ENCODE results near the gene SNX7. TPM values are rescaled to one million over a fixed set of nuclear protein-coding genes. Genes with fewer than 3 reads are reported as not detected.

SNX7 gene, protein sequence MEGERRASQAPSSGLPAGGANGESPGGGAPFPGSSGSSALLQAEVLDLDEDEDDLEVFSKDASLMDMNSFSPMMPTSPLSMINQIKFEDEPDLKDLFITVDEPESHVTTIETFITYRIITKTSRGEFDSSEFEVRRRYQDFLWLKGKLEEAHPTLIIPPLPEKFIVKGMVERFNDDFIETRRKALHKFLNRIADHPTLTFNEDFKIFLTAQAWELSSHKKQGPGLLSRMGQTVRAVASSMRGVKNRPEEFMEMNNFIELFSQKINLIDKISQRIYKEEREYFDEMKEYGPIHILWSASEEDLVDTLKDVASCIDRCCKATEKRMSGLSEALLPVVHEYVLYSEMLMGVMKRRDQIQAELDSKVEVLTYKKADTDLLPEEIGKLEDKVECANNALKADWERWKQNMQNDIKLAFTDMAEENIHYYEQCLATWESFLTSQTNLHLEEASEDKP
- not detected in 2 replicates for total RNA-seq (2011; cell fraction: chromatin; rRNA removed; ENCODE audit: low replicate concordance)
- total RNA-seq (2011; cell fraction: nucleolus; rRNA removed), result not detected in 2 replicates
- not detected in 2 replicates for total RNA-seq (2011; cell fraction: nucleoplasm; rRNA removed)
- total RNA-seq (2014; rRNA removed) (not detected in 2 replicates), total RNA-seq (2014; rRNA removed; fragmentation: Illumina TruSeq; extraction: Trizol) (not detected in 2 replicates), total RNA-seq (2015; rRNA removed; fragmentation: Illumina TruSeq; extraction: Trizol) (not detected in 2 replicates), total RNA-seq (2021) (0.09 and 0.13 TPM in 2 replicates), polyA plus RNA-seq (2011; rRNA removed) (not detected in 2 replicates), polyA plus RNA-seq (2014; fragmentation: Illumina TruSeq; extraction: Trizol) (not detected in 2 replicates), polyA plus RNA-seq (2014; fragmentation: Nextera tagmentation; extraction: Ambion mirVana) (not detected), polyA plus RNA-seq (2014; rRNA removed) (not detected in 2 replicates), polyA minus RNA-seq (2011; rRNA and poly(A)+ RNA removed) (not detected in 2 replicates), Bru-seq, nascent RNA (percentile 9 among the genes with signal in this experiment), BruChase-seq, experiment 1, labeled RNA remaining after a 2-hour chase (percentile 9 among the genes with signal in this experiment), BruChase-seq, experiment 2, labeled RNA remaining after a 6-hour chase (percentile 5 among the genes with signal in this experiment)
- polyA plus RNA-seq (2011; cell fraction: cytosol; rRNA removed), result not detected in 2 replicates
- polyA plus RNA-seq (2011; cell fraction: nucleus; rRNA removed), result not detected in 2 replicates
- not detected in 2 replicates for polyA plus RNA-seq (2012)
- polyA minus RNA-seq (2011; cell fraction: cytosol; rRNA and poly(A)+ RNA removed), result not detected in 2 replicates
- not detected in 2 replicates for polyA minus RNA-seq (2011; cell fraction: nucleus; rRNA and poly(A)+ RNA removed)
- long read RNA-seq, experiment 1, partial matches to known transcripts, result 0 of 1 reads
- long read RNA-seq, experiment 1, other reads (novel, unspliced or antisense), result 0 of 1 reads
- long read RNA-seq, experiment 2, result 0 reads
- long read RNA-seq, experiment 3, result 0 reads

DNA sequence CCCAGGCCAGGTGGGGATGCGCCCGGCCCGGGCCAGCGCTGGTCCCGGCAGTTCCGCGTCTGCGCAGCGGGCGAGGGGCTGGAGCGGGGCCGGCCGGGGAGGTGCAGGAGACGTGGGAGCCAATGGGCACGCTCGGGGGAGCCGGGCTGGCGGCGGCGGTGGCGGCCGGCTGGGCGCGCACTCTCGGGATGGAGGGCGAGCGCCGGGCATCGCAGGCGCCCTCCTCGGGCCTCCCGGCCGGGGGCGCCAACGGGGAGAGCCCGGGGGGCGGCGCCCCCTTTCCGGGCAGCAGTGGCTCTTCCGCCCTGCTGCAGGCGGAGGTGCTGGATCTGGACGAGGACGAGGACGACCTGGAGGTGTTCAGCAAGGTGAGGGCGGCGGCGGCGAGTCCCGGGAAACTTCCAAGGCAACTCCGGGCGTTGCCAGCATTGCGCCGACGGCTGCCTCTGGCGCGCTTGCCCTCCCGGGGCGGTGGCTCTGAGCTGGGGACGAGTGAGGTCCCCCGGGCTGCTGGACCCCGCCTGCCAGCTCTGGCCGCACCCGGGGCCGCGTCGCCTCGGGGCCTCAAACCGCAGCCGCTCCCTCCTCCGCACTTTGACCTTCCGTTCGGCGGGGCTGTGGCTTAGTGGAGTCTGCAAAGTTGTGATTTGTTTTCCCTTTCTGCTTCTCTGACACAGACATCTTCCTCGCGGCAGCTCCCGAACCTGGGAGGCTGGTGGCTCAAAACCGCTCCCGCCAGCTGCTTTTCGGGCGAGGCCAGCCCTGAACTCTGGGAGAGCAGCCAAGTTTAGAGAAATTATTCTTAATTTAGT lies at the start of gene SNX7:
TSS of gene SNX7 (plus strand) at position 178 of the 812 bp plus-strand sequence. CDS start at position 189, 11 bp downstream.
- no peak within 1 kb of the TSS for H3K4me3 ChIP-seq
- H3K36me3 ChIP-seq (ENCODE audit: control insufficient read depth, insufficient read depth, low read length), result no peaks in the 10 kb centered on the region
- H4K20me1 ChIP-seq (replicated peaks; ENCODE audit: control insufficient read depth, insufficient read depth, low read length), result no peaks in the 10 kb centered on the region
- ChIA-PET CTCF (ENCODE audit: low intra/inter-chr PET ratio) (no interaction called here), POLR2A (no interaction called here)
- intact Hi-C loops (cut with micrococcal nuclease), result no loop called here
- no peaks in the 10 kb centered on the region for H3K9me3 ChIP-seq (replicated peaks; ENCODE audit: control insufficient read depth, insufficient read depth, low read depth, low read length)
- 2% methylated on average over 51 of the region's 80 CpGs for WGBS (ENCODE audit: insufficient coverage, low coverage, missing lambda C conversion rate)
- no peak for FAIRE-seq
- DNase-seq (ENCODE audit: extremely low read depth in 1 of 4, low spot score in 3 of 4), result peak in 1 of 4 experiments; percentile 2
- no peak within 1 kb of the TSS for H2AFZ ChIP-seq (ENCODE audit: low read depth, low read length)
- no peaks in the 10 kb centered on the region for H3K79me2 ChIP-seq (ENCODE audit: control insufficient read depth, insufficient read depth, low read length)
- H3K27me3 ChIP-seq (ENCODE audit: control insufficient read depth in 2 of 2, insufficient read depth in 2 of 2, low read length in 2 of 2), result no peaks in the 10 kb centered on the region
- peaks cover 0 to 9% of the 10 kb centered on the region in 2 experiments; a peak in 2 of 5 replicates for H3K4me1 ChIP-seq (replicated peaks in 1 of 2; ENCODE audit: control insufficient read depth in 2 of 2, insufficient read depth in 2 of 2, low read length in 2 of 2)
- H3K4me2 ChIP-seq (ENCODE audit: insufficient read depth, low read length), result no peak within 1 kb of the TSS
- TF ChIP-seq ZKSCAN3 (CRISPR knock-in tag; IDR thresholded peaks at IDR 0.05), result no peak
- no peak for TF ChIP-seq BMI1 (IDR thresholded peaks at IDR 0.05; ENCODE audit: low read length)
- TF ChIP-seq, protein P1, sequence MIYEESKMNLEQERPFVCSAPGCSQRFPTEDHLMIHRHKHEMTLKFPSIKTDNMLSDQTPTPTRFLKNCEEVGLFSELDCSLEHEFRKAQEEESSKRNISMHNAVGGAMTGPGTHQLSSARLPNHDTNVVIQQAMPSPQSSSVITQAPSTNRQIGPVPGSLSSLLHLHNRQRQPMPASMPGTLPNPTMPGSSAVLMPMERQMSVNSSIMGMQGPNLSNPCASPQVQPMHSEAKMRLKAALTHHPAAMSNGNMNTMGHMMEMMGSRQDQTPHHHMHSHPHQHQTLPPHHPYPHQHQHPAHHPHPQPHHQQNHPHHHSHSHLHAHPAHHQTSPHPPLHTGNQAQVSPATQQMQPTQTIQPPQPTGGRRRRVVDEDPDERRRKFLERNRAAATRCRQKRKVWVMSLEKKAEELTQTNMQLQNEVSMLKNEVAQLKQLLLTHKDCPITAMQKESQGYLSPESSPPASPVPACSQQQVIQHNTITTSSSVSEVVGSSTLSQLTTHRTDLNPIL (CRISPR knock-in tag; IDR thresholded peaks at IDR 0.05), result no peak
- no peak for TF ChIP-seq ATF7 (IDR thresholded peaks at IDR 0.05)
- no peak for TF ChIP-seq ZNF785 (CRISPR knock-in tag; IDR thresholded peaks at IDR 0.05)
- TF ChIP-seq ZZZ3 (IDR thresholded peaks at IDR 0.05), result no peak
- TF ChIP-seq CREM (IDR thresholded peaks at IDR 0.05; ENCODE audit: low read depth), result no peak
- no peak for TF ChIP-seq FIP1L1 (IDR thresholded peaks at IDR 0.05; ENCODE audit: low read depth, low read length, poor library complexity, severe bottlenecking)
- TF ChIP-seq HDAC8 (tag; IDR thresholded peaks at IDR 0.05), result no peak
- TF ChIP-seq MECOM (CRISPR knock-in tag; IDR thresholded peaks at IDR 0.05), result no peak
- no peak for TF ChIP-seq LCOR (CRISPR knock-in tag; IDR thresholded peaks at IDR 0.05)
- TF ChIP-seq, protein P2, sequence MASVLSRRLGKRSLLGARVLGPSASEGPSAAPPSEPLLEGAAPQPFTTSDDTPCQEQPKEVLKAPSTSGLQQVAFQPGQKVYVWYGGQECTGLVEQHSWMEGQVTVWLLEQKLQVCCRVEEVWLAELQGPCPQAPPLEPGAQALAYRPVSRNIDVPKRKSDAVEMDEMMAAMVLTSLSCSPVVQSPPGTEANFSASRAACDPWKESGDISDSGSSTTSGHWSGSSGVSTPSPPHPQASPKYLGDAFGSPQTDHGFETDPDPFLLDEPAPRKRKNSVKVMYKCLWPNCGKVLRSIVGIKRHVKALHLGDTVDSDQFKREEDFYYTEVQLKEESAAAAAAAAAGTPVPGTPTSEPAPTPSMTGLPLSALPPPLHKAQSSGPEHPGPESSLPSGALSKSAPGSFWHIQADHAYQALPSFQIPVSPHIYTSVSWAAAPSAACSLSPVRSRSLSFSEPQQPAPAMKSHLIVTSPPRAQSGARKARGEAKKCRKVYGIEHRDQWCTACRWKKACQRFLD (CRISPR knock-in tag; IDR thresholded peaks at IDR 0.05), result no peak
- TF ChIP-seq ZNF695 (CRISPR knock-in tag; IDR thresholded peaks at IDR 0.05), result no peak
- no peak for TF ChIP-seq ZNF12 (CRISPR knock-in tag; IDR thresholded peaks at IDR 0.05)
- no TSS peak for BruUV-seq (replicated peaks)
- peak; percentile 49 for ATAC-seq
- H3K9me1 ChIP-seq (ENCODE audit: control insufficient read depth, insufficient read depth, low read length), result no peaks in the 10 kb centered on the region
- no peak within 1 kb of the TSS for H3K9ac ChIP-seq (ENCODE audit: insufficient read depth in 1 of 2, low read depth in 2 of 2, low read length in 2 of 2)
- in situ Hi-C loops (cut with MboI), result no loop called here
- H3K27ac ChIP-seq (ENCODE audit: extremely low read depth, low read depth, low read length), result no peak within 1 kb of the TSS
